ENCODE results near the gene DPY19L1.
"Not testable (repeated sequence)": the region's sequence is repeated elsewhere in the genome, so short reads cannot be mapped to it uniquely, and the experiment has no call there.

The DPY19L1 gene

GRCh38 chr7:34918198-34918861 is 119.0 kb downstream of the DPY19L1 start:
- DNase-seq (ENCODE audit: low read depth), result not testable (repeated sequence)

- not testable (repeated sequence) for DNase-seq (ENCODE audit: low read depth)
Measured at GRCh38 chr7:34917515-34917914, 119.8 kb downstream of the DPY19L1 start.

GRCh38 chr7:34916267-34916666 is 121.0 kb downstream of the DPY19L1 start:
- DNase-seq (ENCODE audit: low read depth), result no peak

- DNase-seq (ENCODE audit: low read depth), result no peak
Measured at GRCh38 chr7:34912236-34912635, 125.0 kb downstream of the DPY19L1 start.

- not testable (repeated sequence) for DNase-seq (ENCODE audit: low read depth)
Measured at GRCh38 chr7:34906266-34906850, 130.9 kb downstream of the DPY19L1 start.

- no peak for DNase-seq (ENCODE audit: low read depth)
Measured at GRCh38 chr7:34904987-34905386, 132.3 kb downstream of the DPY19L1 start.

GRCh38 chr7:34903921-34904320 is 133.4 kb downstream of the DPY19L1 start:
- DNase-seq (ENCODE audit: low read depth), result not testable (repeated sequence)

- DNase-seq (ENCODE audit: low read depth), result no peak
Measured at GRCh38 chr7:34902182-34902581, 135.1 kb downstream of the DPY19L1 start.

GRCh38 chr7:34900891-34901513 is 136.3 kb downstream of the DPY19L1 start:
- DNase-seq (ENCODE audit: low read depth), result no peak

GRCh38 chr7:34895202-34895601 is 142.1 kb downstream of the DPY19L1 start:
- no peak for DNase-seq (ENCODE audit: low read depth)

GRCh38 chr7:34889951-34890350 is 147.3 kb downstream of the DPY19L1 start:
- no peak for DNase-seq (ENCODE audit: low read depth)

- DNase-seq (ENCODE audit: low read depth), result no peak
Measured at GRCh38 chr7:34886856-34887255, 150.4 kb downstream of the DPY19L1 start.

GRCh38 chr7:34883855-34884254 is 153.4 kb downstream of the DPY19L1 start:
- not testable (repeated sequence) for DNase-seq (ENCODE audit: low read depth)

GRCh38 chr7:34879871-34880270 is 157.4 kb downstream of the DPY19L1 start:
- DNase-seq (ENCODE audit: low read depth), result no peak

- DNase-seq (ENCODE audit: low read depth), result not testable (repeated sequence)
Measured at GRCh38 chr7:34878944-34879735, 158.1 kb downstream of the DPY19L1 start.
